ENCODE data around the gene CLDN34.

The CLDN34 gene

GRCh38 chrX:9966775-9967408 lies at the start of gene CLDN34:
Gene CLDN34, plus strand, starts transcription at chrX:9967358. Its CDS starts 0 bp downstream, at chrX:9967358.
- no peak for DNase-seq

- no peak for DNase-seq
Measured at GRCh38 chrX:9917861-9918260, 49.3 kb upstream of the CLDN34 start.

- DNase-seq: no peak
Measured at GRCh38 chrX:9919632-9920172, 47.5 kb upstream of the CLDN34 start.

- DNase-seq: no peak
Measured at GRCh38 chrX:9921407-9921806, 45.8 kb upstream of the CLDN34 start.

GRCh38 chrX:9923357-9923756 lies 43.8 kb upstream of the CLDN34 start:
- DNase-seq: no peak

GRCh38 chrX:9926002-9926401 lies 41.2 kb upstream of the CLDN34 start:
- no peak for DNase-seq

- no peak for DNase-seq
Measured at GRCh38 chrX:9927698-9928482, 39.3 kb upstream of the CLDN34 start.

- no peak for DNase-seq
Measured at GRCh38 chrX:9935436-9935835, 31.7 kb upstream of the CLDN34 start.

- no peak for DNase-seq
Measured at GRCh38 chrX:9937761-9938160, 29.4 kb upstream of the CLDN34 start.

- DNase-seq: no peak
Measured at GRCh38 chrX:9938516-9938915, 28.6 kb upstream of the CLDN34 start.

GRCh38 chrX:9940421-9940820 lies 26.7 kb upstream of the CLDN34 start:
- no peak for DNase-seq

GRCh38 chrX:9942086-9942485 lies 25.1 kb upstream of the CLDN34 start:
- DNase-seq: peak; percentile 41 to 50

- no peak for DNase-seq
Measured at GRCh38 chrX:9943420-9943819, 23.7 kb upstream of the CLDN34 start.

GRCh38 chrX:9947131-9947794 lies 19.9 kb upstream of the CLDN34 start:
- no peak for DNase-seq

GRCh38 chrX:9948406-9948805 lies 18.8 kb upstream of the CLDN34 start:
- no peak for DNase-seq

GRCh38 chrX:9952300-9952699 lies 14.9 kb upstream of the CLDN34 start:
- no peak for DNase-seq

GRCh38 chrX:9953396-9953795 lies 13.8 kb upstream of the CLDN34 start:
- DNase-seq: no peak

- DNase-seq: no peak
Measured at GRCh38 chrX:9955506-9955905, 11.7 kb upstream of the CLDN34 start.

- DNase-seq: no peak
Measured at GRCh38 chrX:9957743-9958142, 9.4 kb upstream of the CLDN34 start.

GRCh38 chrX:9958183-9958582 lies 9.0 kb upstream of the CLDN34 start:
- no peak for DNase-seq

GRCh38 chrX:9961750-9962149 lies 5.4 kb upstream of the CLDN34 start:
- DNase-seq: no peak

- no peak for DNase-seq
Measured at GRCh38 chrX:9977635-9978034, 10.5 kb downstream of the CLDN34 start.

- no peak for DNase-seq
Measured at GRCh38 chrX:9980401-9980800, 13.2 kb downstream of the CLDN34 start.

GRCh38 chrX:9980927-9981326 lies 13.8 kb downstream of the CLDN34 start:
- no peak for DNase-seq

All from stimulated activated CD4-positive, alpha-beta T cell treated with anti-CD3 and anti-CD28 coated beads, Interleukin-2, amount 100 ng/mL, for 48 hours (primary cell).